Measurements from ENCODE around the gene PTPRT.

PTPRT gene

DNA sequence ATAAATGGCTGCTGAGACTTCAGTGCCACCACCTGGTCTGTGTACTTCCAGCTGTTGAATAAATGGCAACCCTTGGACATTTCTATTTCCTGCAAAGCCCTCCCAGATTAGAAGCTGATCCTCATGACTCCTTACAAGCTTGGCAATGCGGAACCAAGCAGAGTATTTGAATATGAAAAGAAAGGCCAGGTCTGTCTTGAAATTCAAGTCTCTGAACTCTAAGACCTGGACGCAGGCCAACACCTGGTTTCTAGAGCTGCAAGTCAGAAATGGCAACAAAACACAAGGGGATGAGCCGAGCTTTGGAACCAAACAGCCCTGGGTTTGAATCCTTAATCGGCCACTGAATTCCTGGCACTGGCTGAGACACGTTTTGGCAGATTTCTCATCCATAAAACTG lies 353.4 kb downstream of the PTPRT start:
- DNase-seq (ENCODE audit: low read depth in 2 of 2) = no peak

DNA sequence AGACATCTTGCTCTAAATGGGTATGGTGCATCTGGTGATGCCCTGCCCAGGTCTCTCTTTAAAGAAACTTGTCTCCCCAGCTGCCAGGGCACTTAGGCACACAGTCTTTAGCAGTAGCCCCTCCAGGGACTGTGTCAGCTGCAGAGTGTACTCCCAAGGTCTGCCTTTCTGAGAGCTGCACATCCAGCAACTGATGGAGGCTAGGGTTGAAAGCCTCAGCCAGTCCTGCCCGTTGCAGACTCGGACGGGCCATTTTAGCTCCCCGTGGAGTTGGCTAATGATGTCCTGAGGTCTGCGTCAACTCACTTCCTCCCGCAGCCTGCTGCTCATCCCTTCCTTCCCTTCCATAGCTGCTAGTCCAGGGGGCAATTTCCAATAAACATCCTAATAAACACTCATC lies 381.8 kb downstream of the PTPRT start:
- no peak for DNase-seq (ENCODE audit: low read depth in 2 of 2)

DNA sequence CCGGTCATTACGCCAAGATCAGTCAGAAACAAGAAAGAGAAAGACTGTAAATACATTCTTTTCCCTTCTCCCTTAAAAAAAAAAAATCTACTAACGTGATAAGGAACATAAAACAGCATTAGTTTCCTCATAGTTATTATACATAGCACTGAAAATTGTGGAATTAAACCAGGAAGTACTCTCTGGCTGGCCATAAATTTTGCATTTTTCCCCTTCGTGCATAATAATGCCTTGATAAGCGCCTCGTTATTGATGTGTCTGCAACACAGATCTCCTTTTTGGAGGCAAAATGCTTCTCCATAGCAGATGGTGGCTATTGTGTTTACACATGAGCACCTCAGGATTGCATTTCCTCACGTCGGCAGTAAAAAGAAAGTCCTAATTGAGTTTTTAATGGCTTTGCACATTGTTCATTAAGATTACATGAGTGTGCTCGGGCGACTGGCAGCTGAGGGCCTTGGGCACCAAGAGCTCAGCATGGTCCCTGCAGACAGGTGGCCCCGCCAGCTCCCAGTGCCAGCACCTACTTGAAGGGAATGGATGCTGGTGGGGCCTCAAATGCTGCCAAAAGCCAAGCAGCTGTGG lies 394.5 kb downstream of the PTPRT start:
- DNase-seq (ENCODE audit: low read depth in 2 of 2) = no peak

DNA sequence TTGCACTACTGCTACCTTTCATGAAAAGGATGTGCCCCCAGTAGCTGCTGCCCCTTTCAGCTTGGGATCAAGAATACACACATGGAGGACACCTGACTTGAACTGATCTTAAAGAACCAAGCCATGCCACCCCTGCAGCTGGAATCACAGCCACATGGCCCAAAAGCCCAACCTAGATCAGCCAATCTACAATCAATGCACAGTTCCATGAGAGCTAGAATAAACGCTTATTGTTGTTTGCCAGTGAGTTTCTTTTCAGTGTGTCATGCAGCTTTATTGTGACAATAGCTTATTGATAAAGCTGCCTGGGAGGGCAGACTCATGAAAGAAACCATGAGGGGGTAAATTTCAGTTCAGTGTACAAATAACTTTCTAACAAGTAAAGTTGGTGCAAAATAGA lies 397.7 kb downstream of the PTPRT start:
- DNase-seq (ENCODE audit: low read depth in 2 of 2) = no peak

DNA sequence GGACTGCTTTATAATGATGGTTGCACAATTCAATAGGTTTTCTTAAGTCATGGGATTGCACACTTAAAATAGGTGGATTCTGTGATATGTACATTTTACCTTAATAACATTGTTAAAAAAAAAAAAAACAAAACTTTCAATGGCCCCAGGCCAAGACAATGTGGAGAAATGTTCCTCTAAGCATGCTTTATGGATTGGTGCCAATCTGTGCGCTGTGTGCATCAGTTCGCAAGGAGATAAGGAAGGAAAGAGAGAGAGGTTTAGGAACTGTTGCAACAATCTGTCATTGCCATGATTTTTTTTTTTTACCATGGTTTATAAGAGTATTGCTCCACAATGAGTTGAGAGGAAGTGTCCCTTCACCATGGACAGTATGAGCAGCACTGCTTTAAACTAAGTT lies 399.6 kb downstream of the PTPRT start:
- no peak for DNase-seq (ENCODE audit: low read depth in 2 of 2)

DNA sequence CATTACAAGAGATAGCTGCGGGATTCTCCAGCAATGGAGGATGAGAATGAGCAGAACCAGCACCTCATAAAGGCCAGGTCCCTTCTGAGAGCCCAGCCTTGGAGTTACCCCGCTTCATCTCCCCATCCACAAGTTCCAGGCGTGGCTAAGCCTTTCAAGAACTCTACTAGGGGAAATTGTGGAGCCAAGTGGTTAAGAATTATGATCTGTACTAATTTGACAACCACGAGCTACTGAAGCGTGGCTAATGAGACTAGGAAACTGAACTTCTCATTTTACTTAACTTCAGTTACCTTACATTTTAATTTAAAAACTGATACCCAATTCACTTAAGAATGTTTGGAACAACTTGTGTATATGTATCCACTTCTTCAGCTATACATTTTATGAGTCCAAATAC lies 401.0 kb downstream of the PTPRT start:
- no peak for DNase-seq (ENCODE audit: low read depth in 2 of 2)

DNA sequence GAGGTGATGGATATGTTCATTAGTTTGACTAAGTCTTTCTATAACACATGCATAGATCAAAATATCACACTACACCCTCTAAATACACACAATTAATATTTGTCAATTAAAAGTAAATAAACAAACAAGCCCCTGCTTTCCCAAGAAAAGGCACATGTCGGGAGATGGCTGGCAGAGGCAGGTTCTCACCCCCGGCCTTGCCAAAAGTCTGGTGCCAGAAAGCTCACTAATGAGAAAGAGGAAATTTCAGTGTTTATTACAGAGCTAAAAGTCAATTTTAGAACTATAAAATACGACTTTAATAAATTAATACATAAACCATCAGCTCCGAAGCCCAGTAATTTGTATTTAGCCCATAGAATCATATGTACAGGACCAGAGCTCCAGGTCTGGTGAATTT lies 404.7 kb downstream of the PTPRT start:
- DNase-seq (ENCODE audit: low read depth in 2 of 2) = no peak

DNA sequence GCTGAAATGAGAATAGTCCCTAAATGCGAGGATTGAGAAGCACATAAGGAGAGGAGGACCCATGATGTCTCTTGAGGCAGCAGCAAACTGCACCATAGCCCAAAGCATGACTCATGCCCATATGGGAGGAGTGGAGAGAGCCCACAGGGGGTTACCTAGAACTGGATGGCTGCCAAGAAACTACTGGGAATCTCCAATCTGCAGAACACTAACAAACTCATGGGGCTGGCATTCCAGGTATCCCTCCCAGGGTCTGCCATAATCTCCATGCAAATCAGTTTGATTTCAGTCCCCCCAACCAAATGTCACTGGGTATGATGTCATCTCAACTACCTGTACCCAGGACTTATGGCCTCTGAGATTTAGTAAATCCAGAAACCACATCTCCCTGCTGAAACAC lies 410.5 kb downstream of the PTPRT start:
- DNase-seq (ENCODE audit: low read depth in 2 of 2) = no peak

DNA sequence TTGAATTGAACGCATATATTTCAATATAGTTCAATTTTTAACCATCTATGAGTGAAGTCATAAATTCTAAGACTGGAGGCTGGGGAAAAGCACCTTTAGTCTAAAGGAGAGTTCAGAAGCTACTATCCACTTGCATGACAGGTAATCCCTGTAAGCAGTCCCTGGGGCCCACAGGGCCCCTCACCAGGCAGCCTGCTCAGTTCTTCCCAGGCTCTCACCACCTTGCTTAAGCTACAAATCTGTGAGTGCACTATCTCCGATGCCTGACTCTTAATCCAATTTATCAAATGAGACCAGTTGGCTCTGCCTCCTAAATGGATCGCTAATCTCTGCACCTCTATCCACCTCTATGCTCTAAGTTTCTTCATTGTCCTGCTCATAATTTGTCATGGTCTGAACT lies 413.8 kb downstream of the PTPRT start:
- DNase-seq (ENCODE audit: low read depth in 2 of 2) = no peak

DNA sequence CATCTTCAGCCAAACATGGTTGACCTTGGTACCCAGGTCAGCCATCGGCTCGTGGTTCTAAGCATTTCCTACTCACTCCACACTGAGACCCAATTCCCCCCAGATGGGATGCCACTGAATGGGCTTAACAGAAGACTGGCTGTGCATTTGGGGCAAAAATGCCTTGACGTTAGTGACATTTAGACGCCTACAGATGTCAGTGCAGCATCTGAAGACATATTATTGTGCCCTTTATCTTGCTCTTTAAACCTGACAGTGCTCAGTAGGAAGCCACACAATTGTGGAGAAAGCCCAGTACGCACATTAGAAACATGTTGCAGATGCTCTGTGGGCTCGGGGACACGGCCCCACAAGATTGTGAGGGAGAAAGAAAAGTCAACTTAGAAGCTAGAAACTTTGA lies 414.7 kb downstream of the PTPRT start:
- DNase-seq (ENCODE audit: low read depth in 2 of 2) = no peak

DNA sequence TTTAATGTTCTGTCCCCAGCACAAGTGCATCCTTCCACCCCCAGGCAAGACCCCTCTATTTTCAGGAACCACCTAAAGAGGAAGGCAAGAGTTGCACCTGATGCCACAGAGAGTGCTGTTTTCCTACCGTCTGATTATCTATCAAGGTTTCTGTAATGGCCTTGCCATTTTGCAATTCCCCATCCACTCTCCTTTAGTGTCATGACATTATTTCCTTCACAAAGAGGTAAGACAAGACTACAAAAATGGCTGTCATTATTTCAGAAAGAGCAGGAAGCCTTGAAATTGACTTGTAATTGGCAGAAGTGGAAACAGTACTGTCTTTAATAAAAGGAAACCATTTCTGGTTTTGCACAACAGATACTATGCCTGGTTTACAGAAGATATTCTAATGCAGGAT lies 426.7 kb downstream of the PTPRT start:
- no peak for DNase-seq (ENCODE audit: low read depth in 2 of 2)

DNA sequence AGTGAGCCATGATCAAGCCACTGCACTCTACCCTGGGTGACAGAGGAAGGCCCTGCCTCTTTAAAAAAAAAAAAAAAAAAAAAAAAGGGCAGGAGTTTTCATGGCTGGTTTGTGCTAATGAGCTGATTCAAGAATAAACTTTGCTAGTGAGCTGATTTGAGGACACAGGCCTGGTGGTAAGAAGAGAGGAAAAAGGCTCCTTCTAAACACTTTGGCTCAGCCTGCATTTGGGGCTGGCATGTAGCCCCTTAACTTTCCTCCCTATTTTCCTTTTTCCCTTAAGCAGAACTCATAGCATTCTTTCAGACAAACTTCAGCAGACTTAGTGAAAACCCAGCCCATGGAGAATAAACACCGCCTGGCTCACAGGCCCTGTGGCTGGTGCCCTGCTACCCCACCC lies 432.7 kb downstream of the PTPRT start:
- no peak for DNase-seq (ENCODE audit: low read depth in 2 of 2)

DNA sequence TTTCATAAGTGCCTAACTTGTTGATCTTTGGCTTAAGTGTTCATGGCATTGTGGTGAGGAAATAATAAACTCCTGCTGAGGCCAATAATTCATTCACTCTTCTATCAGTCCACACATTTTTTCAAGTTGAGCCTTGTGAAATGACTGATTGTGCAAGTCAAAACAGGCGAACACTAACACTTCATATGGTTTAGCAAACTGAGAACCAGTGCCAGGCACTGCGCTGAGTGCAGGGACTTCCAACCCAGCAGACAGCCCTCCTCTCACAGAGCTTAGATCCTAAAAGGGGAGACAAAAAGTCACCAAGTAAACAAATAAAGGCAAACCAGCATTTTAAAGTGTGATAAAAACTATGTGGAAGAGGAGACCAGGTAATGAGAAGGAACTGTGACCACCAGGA lies 435.0 kb downstream of the PTPRT start:
- DNase-seq (ENCODE audit: low read depth in 2 of 2) = no peak

DNA sequence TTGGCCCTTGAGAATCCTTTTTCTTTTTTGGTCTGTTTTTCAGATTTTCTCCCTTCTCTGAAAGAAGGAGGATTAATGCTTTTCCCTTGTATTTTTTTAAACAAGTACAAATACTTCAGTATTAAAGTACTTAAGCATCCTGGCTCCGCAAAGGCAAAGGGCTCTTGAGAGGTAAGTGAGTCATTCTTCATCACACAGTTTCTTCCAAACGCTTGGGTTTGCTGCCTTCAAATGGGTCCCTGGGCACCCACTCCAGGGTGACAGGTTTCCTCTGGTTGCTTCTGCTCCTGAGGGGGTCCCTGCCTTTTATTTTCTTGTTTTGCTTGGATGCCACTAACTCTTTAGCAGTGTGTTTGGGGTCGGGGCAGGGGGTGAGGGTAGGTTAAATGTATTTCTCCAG lies 437.1 kb downstream of the PTPRT start:
- no peak for DNase-seq (ENCODE audit: low read depth in 2 of 2)

DNA sequence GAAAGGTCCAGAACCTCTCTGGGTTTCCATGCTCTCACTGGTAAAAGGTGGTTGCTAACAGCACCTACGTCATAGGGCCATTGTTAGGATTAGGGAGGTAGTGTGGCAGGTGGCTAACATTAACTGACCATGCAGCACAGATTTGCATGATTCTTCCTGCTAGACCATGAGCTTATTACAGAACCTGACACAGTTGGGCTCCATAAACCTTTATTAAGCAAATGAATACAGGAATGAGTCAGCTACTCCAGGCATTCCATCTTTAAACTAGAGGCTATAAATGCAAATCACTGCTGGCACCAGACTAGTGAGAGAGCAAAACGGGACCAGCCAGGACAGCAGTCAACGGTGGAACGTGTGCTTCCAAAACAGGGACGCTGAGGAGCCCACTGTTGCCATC lies 440.1 kb downstream of the PTPRT start:
- DNase-seq (ENCODE audit: low read depth in 2 of 2) = no peak

DNA sequence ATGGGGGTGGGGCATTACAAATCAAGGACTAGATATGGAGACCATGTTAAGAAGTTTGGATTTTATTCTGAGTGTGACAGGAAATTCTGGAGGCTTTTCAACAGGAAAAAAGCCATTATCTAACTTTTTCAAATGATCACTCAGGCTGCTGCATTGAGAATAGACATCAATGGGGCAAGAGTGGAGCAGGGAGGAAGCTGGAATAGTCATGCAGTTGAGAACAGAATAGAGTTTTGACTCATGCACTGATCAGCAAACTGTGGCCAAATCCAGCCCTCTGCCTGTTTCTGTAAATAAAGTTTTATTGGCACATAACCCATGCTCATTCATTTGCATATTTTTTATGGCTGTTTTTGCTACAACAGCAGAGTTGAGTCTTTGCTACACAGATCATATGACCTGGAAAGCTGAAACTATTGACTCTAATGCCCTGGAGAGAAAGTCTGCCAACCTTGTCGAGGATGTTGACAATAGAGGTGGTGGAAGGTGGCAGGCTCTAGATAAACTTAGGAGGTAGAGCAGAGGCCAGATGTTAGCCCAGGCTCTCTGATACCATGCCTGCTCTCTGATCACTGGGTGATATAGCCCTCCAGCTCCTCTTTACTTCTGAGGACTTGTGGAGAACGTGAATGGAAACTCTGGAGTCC lies 441.8 kb downstream of the PTPRT start:
- DNase-seq (ENCODE audit: low read depth in 2 of 2) = no peak

DNA sequence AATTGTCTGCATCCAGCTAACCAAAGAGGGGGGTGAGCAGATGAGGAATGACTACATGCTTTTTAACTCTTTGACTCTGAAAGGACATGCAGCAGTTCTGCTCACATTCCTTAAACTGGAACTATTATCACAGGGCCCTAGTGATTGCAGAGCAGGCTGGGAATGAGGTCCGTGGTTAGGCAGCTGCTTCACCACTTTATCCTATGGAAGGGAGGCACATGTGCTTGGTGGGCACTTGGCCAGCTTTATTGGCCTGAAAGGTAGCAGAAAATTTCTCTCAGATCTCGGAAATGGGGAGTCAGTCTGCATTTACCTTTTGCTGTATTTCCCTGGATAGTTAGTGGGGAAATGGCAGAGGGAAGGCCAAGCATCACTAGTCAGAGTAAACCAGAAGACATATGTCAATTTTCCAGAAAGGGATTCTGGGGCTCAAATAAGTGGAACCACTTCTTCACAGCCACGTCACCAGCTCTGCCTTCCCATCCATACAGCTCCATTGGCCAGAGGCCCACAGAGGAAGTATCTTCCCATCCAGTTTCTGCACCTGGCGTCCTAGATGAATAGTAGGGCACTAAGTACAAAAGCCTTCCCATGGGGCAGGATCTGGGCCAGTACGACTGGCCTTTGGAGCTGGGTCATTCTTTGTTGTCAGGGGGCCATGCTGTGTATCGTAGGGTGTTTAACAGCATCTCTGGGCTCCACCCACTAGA lies 444.8 kb downstream of the PTPRT start:
- no peak for DNase-seq (ENCODE audit: low read depth in 2 of 2)

DNA sequence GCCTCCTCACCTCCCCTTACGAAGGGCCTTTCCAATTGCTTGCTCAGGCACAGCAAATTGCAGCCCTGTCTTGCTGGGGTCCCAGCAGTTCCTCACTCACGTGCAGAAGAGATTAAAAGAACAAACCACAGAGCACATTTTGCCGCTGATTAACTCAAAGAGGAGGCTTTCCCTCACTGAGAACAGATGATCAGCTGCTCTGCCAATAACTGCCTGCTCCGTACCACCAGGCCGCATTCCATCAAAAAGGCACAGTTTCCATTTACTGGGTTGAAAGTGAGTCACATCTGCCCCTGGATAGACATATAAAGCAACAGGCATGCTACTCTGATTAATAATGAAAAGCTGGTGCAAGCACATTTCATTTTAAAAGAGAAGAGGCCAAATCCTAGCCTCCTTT lies 446.8 kb downstream of the PTPRT start:
- DNase-seq (ENCODE audit: low read depth in 2 of 2) = no peak

DNA sequence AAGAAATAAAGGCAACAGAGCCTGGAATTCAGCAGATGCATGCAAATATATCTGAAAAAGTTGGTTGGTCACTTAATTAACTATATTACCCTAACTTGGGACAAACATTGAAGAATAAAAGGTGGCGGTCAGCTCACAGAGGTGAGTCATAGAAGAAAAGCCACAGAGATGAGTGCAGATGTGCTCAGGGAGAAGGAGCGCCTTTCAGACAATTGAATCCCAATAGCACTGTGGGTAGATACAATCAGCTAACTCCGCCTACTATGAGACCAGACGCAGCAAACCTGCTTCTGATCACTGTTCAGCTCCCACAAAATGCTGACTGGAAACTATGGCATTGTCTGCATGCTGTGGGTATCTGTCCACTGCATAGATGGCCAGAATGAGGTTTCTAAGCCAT lies 447.8 kb downstream of the PTPRT start:
- DNase-seq (ENCODE audit: low read depth in 2 of 2) = no peak

DNA sequence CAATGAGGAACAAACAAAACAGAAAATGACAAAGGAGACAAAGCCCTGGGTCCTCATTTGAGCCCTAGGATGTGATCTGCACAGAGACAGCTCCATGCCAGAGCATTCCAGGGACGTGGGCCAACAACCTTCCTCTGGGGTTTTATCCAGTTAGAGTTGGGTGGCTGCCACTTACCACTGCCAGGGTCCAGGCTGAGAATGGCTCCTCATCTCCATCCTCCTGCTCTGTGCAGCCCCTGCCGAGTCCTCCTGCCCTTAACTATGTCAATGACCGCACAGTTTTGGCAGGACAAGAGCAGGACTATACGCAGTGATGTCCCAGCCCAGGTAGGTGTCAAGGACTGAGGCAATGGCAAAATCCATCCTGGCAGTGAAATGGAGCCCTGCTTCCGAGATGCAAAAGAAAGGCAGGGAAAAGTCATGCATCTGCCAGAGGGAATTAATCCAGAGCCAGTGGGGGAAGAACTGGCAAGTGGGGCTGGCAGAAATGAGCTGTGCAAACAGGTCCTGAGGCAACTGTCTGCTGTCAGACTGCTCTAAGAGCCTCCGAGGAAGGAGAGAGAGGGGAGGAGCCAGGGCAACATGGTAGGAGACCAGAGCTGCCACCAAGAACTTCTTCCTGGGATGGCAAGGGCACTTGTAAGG lies 449.4 kb downstream of the PTPRT start:
- no peak for DNase-seq (ENCODE audit: low read depth in 2 of 2)

DNA sequence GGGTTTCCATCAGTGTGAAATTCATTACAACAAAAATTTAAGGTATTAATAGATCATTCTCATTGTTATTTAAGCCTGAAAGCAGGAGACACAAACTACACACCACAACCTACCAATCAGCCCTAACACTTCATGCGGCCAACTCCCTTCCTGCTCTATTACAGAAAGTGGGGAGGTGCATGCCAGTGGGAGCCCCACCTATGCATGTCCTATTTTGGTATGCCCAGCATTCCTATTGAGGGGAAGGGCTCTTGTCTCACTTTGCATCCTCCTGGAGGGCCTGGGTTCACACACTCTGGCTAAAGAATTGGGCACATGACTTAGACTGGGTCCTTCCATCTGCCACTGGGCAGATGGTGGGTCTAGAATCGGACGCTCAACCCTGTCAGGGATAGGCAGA lies 450.0 kb downstream of the PTPRT start:
- DNase-seq (ENCODE audit: low read depth in 2 of 2) = no peak

DNA sequence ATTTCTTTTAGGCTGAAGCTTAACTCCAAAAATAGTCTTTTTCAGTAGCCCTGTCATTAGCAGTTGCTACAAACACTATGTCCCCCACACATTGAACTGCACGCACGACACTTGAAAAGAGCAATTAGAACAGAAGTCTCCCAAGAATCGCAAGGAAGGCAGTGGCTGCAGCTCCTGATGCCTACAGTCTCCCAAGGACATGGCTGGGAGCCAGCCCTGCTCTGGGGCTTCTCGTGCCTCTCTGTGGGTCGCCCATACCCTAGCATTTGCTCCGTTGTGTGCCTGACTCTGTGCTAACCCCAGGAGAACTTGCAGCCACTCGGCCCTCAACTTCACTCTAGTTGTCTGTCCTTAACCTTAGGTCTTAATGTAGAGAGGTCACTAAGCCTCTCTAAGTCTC lies 454.2 kb downstream of the PTPRT start:
- no peak for DNase-seq (ENCODE audit: low read depth in 2 of 2)
